Keratinocyte (primary cell): ENCODE data around the gene SEC61A1.

Source experiments
- EZH2 ChIP-seq: IDR thresholded peaks from one replicate; pipeline ENCODE4 v1.6.1; 2012; ENCODE audit warnings: inconsistent platforms, mild to moderate bottlenecking, low read length, moderate library complexity
- TF ChIP-seq, protein P1 (sequence below), 3 experiments: IDR thresholded peaks in 1 of 3; conservative IDR thresholded peaks in 1 of 3; optimal IDR thresholded peaks in 1 of 3; 2 replicates in 2 of 3; 3 replicates in 1 of 3; pipeline versions ENCODE3 to v1.5.1; 2011; ENCODE audit warnings: low read length in 3 of 3, mild to moderate bottlenecking in 3 of 3, moderate library complexity in 2 of 3, control low read depth in 1 of 3, inconsistent platforms in 1 of 3; ENCODE audit not compliant: insufficient read depth in 2 of 3; ENCODE audit errors: extremely low read depth in 1 of 3

DNA sequence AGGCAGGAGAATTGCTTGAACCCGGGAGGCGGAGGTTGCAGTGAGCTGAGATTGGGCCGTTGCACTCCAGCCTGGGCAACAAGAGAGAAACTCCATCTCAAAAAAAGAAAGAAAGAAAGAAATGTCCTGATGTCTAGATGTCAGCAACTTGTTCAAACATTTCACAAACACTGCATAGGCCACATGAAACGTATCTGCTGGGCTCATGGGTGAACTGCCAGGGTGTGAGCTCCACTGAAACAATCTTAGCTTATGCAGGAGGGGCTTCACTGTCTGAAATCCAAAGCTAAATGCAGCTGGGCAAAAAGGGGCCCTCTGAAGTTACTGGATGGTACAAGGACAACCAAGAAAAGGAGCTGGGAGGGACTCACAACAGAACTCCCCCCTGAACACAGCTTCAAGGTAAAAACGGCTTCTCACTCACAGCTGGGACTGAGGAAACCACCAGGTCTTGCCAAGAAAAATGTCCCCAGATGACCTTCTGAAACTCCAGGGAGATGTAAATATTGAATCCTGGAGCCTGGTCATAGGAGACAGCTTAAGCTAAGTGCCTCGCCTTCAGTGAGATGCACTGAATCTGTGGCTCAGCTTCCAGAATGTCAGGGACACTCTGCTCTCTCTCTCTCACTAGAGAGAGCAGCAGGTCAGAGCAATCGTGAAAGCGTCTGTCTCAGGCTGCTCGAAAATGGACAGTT, 31.9 kb downstream of the SEC61A1 start:
- TF ChIP-seq, protein P1, sequence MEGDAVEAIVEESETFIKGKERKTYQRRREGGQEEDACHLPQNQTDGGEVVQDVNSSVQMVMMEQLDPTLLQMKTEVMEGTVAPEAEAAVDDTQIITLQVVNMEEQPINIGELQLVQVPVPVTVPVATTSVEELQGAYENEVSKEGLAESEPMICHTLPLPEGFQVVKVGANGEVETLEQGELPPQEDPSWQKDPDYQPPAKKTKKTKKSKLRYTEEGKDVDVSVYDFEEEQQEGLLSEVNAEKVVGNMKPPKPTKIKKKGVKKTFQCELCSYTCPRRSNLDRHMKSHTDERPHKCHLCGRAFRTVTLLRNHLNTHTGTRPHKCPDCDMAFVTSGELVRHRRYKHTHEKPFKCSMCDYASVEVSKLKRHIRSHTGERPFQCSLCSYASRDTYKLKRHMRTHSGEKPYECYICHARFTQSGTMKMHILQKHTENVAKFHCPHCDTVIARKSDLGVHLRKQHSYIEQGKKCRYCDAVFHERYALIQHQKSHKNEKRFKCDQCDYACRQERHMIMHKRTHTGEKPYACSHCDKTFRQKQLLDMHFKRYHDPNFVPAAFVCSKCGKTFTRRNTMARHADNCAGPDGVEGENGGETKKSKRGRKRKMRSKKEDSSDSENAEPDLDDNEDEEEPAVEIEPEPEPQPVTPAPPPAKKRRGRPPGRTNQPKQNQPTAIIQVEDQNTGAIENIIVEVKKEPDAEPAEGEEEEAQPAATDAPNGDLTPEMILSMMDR (optimal IDR thresholded peaks at IDR 0.05 in 1 of 3, IDR thresholded peaks at IDR 0.05 in 1 of 3, conservative IDR thresholded peaks at IDR 0.05 in 1 of 3; ENCODE audit: extremely low read depth in 1 of 3, insufficient read depth in 2 of 3, low read length in 3 of 3), result no peak
- TF ChIP-seq EZH2, result no peak
